PC-3 (cell line): ENCODE results near the gene ADGRD1. TPM values are rescaled to one million over a fixed set of nuclear protein-coding genes. Genes with fewer than 3 reads are reported as not detected.

ENCODE experiments used
- ATAC-seq: fragments of 200-7000 bp; cut with Tn5 transposase; 2 replicates; pipeline ENCODE4 v1.9.1; 2020; ENCODE audit warnings: mild to moderate bottlenecking, moderate library complexity
- BruUV-seq: library from RNA; stranded (reverse); fragments of 400-500 nt; replicated peaks from 2 replicates; lab custom pipeline; 2021; lab: Mats Ljungman, UMichigan
- CTCF ChIA-PET: fragments of 300-600 bp; sonication (Branson Sonifier 250); formaldehyde crosslinking; loops from one replicate; lab custom pipeline; 2022; ENCODE audit warnings: antibody characterized with exemption; lab: Charles Lee
- POLR2A ChIA-PET: fragments of 300-600 bp; sonication (Branson Sonifier 250); formaldehyde crosslinking; loops from one replicate; lab custom pipeline; 2022; ENCODE audit warnings: antibody characterized with exemption; ENCODE audit not compliant: unreplicated experiment; lab: Charles Lee
- DNase-seq: peaks from one replicate; pipeline ENCODE4 v3.0.0-alpha.2; 2015
- H2AFZ ChIP-seq: fragments of 300-600 bp; sonication (generic); 2 replicates; pipeline ENCODE4 v1.6.0; 2016; ENCODE audit warnings: antibody characterized with exemption, low read length
- H3F3A ChIP-seq: fragments of 300-600 bp; sonication (generic); one replicate; pipeline ENCODE4 v1.6.0; 2017; ENCODE audit warnings: antibody characterized with exemption, low read length, control low read depth, mild to moderate bottlenecking; ENCODE audit not compliant: unreplicated experiment
- H3K27ac ChIP-seq: fragments of 300-600 bp; sonication (generic); 2 replicates; pipeline ENCODE4 v1.5.1; 2016; ENCODE audit warnings: mild to moderate bottlenecking, low read length
- H3K27me3 ChIP-seq: fragments of 300-600 bp; sonication (generic); 2 replicates; pipeline ENCODE4 v1.6.1; 2016; ENCODE audit warnings: low read length, mixed read lengths
- H3K36me3 ChIP-seq: fragments of 300-600 bp; sonication (generic); 2 replicates; pipeline ENCODE4 v1.6.1; 2016; ENCODE audit warnings: low read depth, mixed run types, low read length, mixed read lengths
- H3K4me1 ChIP-seq: fragments of 300-600 bp; sonication (generic); 2 replicates; pipeline ENCODE4 v1.5.1; 2016; ENCODE audit warnings: low read length; ENCODE audit not compliant: insufficient read depth
- H3K4me2 ChIP-seq: fragments of 300-600 bp; sonication (generic); 2 replicates; pipeline ENCODE4 v1.6.0; 2016; ENCODE audit warnings: low read length
- H3K4me3 ChIP-seq: fragments of 300-600 bp; sonication (generic); 2 replicates; pipeline ENCODE4 v1.5.1; 2016; ENCODE audit warnings: mild to moderate bottlenecking, low read length, mixed read lengths
- H3K79me2 ChIP-seq: fragments of 300-600 bp; sonication (generic); 2 replicates; pipeline ENCODE4 v1.6.1; 2017; ENCODE audit warnings: low read length, mixed read lengths
- H3K9ac ChIP-seq: fragments of 300-600 bp; sonication (generic); 2 replicates; pipeline ENCODE4 v1.6.0; 2016; ENCODE audit warnings: mild to moderate bottlenecking, low read length
- H3K9me2 ChIP-seq: fragments of 300-600 bp; sonication (generic); replicated peaks from 2 replicates; pipeline ENCODE4 v1.6.1; 2016; ENCODE audit warnings: mixed run types, low read length, mixed read lengths
- H3K9me3 ChIP-seq: fragments of 300-600 bp; sonication (generic); 2 replicates; pipeline ENCODE4 v1.6.1; 2016; ENCODE audit warnings: low read length, mixed read lengths
- H4K20me1 ChIP-seq: fragments of 300-600 bp; sonication (generic); 2 replicates; pipeline ENCODE4 v1.6.1; 2016; ENCODE audit warnings: low read length, mixed read lengths
- EZH2 ChIP-seq: fragments of 300-600 bp; sonication (generic); IDR thresholded peaks from one replicate; pipeline ENCODE4 v1.6.1; 2017; ENCODE audit warnings: antibody characterized with exemption, mild to moderate bottlenecking, low read length; ENCODE audit not compliant: unreplicated experiment
- EZH2phosphoT487 ChIP-seq: fragments of 300-600 bp; sonication (generic); IDR thresholded peaks from 2 replicates; pipeline ENCODE4 v1.6.1; 2018; ENCODE audit warnings: mild to moderate bottlenecking, antibody characterized with exemption, low read length, borderline replicate concordance
- intact Hi-C: fragments of 100-400 bp; cut with micrococcal nuclease; formaldehyde crosslinking; loops from 2 replicates; pipeline ENCODE4 v1.9.0; 2023
- total RNA-seq: library from RNA; depleted of rRNA; stranded (reverse); fragments of >200 nt; gene quantifications from 2 replicates; pipeline ENCODE4 v1.2.3, GENCODE V29; 2014
- TF ChIP-seq, protein P1 (sequence below): fragments of 300-600 bp; sonication (generic); conservative IDR thresholded peaks from 2 replicates; pipeline ENCODE4 v1.5.1; 2017; ENCODE audit warnings: antibody characterized with exemption, low read depth, mild to moderate bottlenecking, low read length

The ADGRD1 gene
- total RNA-seq, 1 experiment from 2014 or later, result 0.18 TPM

GRCh38 chr12:131017477-131017991 is 63.8 kb downstream of the ADGRD1 start:
- Histone ChIP-seq H2AFZ (no peak overlapping the region), H3K4me3 (no peak overlapping the region), H3K27ac (no peak overlapping the region), H3K4me2 (no peak overlapping the region), H3K79me2 (no peaks in the 10 kb centered on the region), H3K4me1 (no peaks in the 10 kb centered on the region), H3K9me2 (no peaks in the 10 kb centered on the region), H3F3A (no peaks in the 10 kb centered on the region), H3K9me3 (no peaks in the 10 kb centered on the region), H3K36me3 (no peaks in the 10 kb centered on the region), H3K27me3 (peaks cover 88% of the 10 kb centered on the region), H4K20me1 (no peaks in the 10 kb centered on the region), H3K9ac (no peak overlapping the region)
- BruUV-seq, result no TSS peak
- ChIA-PET POLR2A (no interaction called here), CTCF (no interaction called here)
- DNase-seq (no peak), ATAC-seq (no peak)
- TF ChIP-seq, protein P1, sequence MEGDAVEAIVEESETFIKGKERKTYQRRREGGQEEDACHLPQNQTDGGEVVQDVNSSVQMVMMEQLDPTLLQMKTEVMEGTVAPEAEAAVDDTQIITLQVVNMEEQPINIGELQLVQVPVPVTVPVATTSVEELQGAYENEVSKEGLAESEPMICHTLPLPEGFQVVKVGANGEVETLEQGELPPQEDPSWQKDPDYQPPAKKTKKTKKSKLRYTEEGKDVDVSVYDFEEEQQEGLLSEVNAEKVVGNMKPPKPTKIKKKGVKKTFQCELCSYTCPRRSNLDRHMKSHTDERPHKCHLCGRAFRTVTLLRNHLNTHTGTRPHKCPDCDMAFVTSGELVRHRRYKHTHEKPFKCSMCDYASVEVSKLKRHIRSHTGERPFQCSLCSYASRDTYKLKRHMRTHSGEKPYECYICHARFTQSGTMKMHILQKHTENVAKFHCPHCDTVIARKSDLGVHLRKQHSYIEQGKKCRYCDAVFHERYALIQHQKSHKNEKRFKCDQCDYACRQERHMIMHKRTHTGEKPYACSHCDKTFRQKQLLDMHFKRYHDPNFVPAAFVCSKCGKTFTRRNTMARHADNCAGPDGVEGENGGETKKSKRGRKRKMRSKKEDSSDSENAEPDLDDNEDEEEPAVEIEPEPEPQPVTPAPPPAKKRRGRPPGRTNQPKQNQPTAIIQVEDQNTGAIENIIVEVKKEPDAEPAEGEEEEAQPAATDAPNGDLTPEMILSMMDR, result no peak
- no peak for TF ChIP-seq EZH2phosphoT487
- no peak for TF ChIP-seq EZH2
- intact Hi-C loops, result no loop called here

DNA sequence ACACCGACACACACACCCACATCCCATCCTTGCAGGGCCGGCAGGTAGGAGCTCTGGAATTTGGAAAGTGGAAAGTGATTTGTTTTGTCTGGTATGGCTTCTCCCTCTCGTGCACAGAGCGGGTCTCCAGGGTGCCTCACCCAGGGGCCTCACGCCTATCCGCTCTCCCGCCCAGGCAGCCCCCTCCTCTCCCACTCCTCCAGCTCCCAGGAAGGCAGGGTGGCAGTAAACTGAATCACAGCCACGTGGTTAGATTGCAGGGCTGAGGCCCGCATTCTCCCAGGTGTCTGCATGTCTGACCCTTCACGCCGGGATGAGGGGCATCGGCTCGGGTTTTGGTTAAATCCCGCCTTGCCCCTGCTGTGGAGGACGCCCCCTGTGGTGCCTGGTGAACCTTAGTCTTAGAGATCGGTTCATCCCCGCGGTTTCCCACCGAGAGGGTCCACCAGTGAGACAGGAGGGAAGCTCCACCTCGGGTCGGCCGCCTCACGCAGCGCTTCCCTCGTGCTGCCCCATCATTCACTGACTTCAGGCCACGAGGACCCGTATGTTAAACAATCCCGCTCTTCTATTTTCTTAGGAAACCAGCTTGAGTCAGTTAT is 64.4 kb downstream of the ADGRD1 start:
- Histone ChIP-seq H3K27ac (no peak overlapping the region), H4K20me1 (no peaks in the 10 kb centered on the region), H3K4me2 (no peak overlapping the region), H3K27me3 (peaks cover 88% of the 10 kb centered on the region), H3K9ac (no peak overlapping the region), H3K4me1 (no peaks in the 10 kb centered on the region), H3K4me3 (no peak overlapping the region), H3K9me2 (no peaks in the 10 kb centered on the region), H2AFZ (no peak overlapping the region), H3K9me3 (no peaks in the 10 kb centered on the region), H3K79me2 (no peaks in the 10 kb centered on the region), H3F3A (no peaks in the 10 kb centered on the region), H3K36me3 (no peaks in the 10 kb centered on the region)
- intact Hi-C loops, result no loop called here
- no TSS peak for BruUV-seq
- TF ChIP-seq EZH2, result no peak
- TF ChIP-seq EZH2phosphoT487, result no peak
- TF ChIP-seq, protein P1, result no peak
- POLR2A ChIA-PET, result no interaction called here
- no peak for ATAC-seq
- no peak for DNase-seq
- CTCF ChIA-PET, result no interaction called here

- Histone ChIP-seq H3F3A (no peaks in the 10 kb centered on the region), H3K27ac (no peak overlapping the region), H3K9me2 (no peaks in the 10 kb centered on the region), H4K20me1 (no peaks in the 10 kb centered on the region), H3K36me3 (no peaks in the 10 kb centered on the region), H3K9me3 (no peaks in the 10 kb centered on the region), H3K9ac (no peak overlapping the region), H3K27me3 (peaks cover 88% of the 10 kb centered on the region), H3K4me1 (no peaks in the 10 kb centered on the region), H3K4me2 (no peak overlapping the region), H2AFZ (no peak overlapping the region), H3K4me3 (no peak overlapping the region), H3K79me2 (no peaks in the 10 kb centered on the region)
- CTCF ChIA-PET, result no interaction called here
- POLR2A ChIA-PET, result no interaction called here
- ATAC-seq (no peak; the same call in 1 of the 2 replicates), DNase-seq (no peak)
- TF ChIP-seq EZH2, result no peak
- TF ChIP-seq, protein P1, result no peak
- no peak for TF ChIP-seq EZH2phosphoT487
- intact Hi-C loops, result no loop called here
- no TSS peak for BruUV-seq
Measured at GRCh38 chr12:131018808-131019397, 65.2 kb downstream of the ADGRD1 start.
